ENCODE measurements around the gene GHR.

GHR gene

GRCh38 chr5:42555797-42556196, 132.6 kb downstream of the GHR start:
- no peak for TF ChIP-seq POLR2A (IDR thresholded peaks at IDR 0.05; ENCODE audit: extremely low read depth, insufficient read length)
- no peak for TF ChIP-seq CTCF (IDR thresholded peaks at IDR 0.05; ENCODE audit: low read depth, low read length)
- TF ChIP-seq MYC (IDR thresholded peaks at IDR 0.05; ENCODE audit: low read depth, low read length): no peak
- no peak for TF ChIP-seq MAX (IDR thresholded peaks at IDR 0.05; ENCODE audit: low read depth, low read length)
- DNase-seq (ENCODE audit: low read depth): no peak

GRCh38 chr5:42557689-42558088, 134.4 kb downstream of the GHR start:
- no peak for DNase-seq (ENCODE audit: low read depth)
- TF ChIP-seq POLR2A (IDR thresholded peaks at IDR 0.05; ENCODE audit: extremely low read depth, insufficient read length) (no peak), MAX (IDR thresholded peaks at IDR 0.05; ENCODE audit: low read depth, low read length) (no peak)
- no peak overlapping the region for H3K4me3 ChIP-seq (ENCODE audit: low read depth, low read length)

More at GRCh38 chr5:42555797-42556196, 132.6 kb downstream of the GHR start:
- H3K4me3 ChIP-seq (ENCODE audit: low read depth, low read length): no peak overlapping the region

- no peak overlapping the region for H3K4me3 ChIP-seq (ENCODE audit: low read depth, low read length)
- DNase-seq (ENCODE audit: low read depth): no peak
- no peak for TF ChIP-seq MAX (IDR thresholded peaks at IDR 0.05; ENCODE audit: low read depth, low read length)
- no peak for TF ChIP-seq CTCF (IDR thresholded peaks at IDR 0.05; ENCODE audit: low read depth, low read length)
- TF ChIP-seq POLR2A (IDR thresholded peaks at IDR 0.05; ENCODE audit: extremely low read depth, insufficient read length): no peak
- no peak for TF ChIP-seq MYC (IDR thresholded peaks at IDR 0.05; ENCODE audit: low read depth, low read length)
These were observed 138.4 kb downstream of the GHR start for GRCh38 chr5:42561656-42562055.

- H3K4me3 ChIP-seq (ENCODE audit: low read depth, low read length): no peak overlapping the region
- no peak for TF ChIP-seq CTCF (IDR thresholded peaks at IDR 0.05; ENCODE audit: low read depth, low read length)
- no peak for TF ChIP-seq MYC (IDR thresholded peaks at IDR 0.05; ENCODE audit: low read depth, low read length)
- no peak for TF ChIP-seq POLR2A (IDR thresholded peaks at IDR 0.05; ENCODE audit: extremely low read depth, insufficient read length)
- no peak for TF ChIP-seq MAX (IDR thresholded peaks at IDR 0.05; ENCODE audit: low read depth, low read length)
- no peak for DNase-seq (ENCODE audit: low read depth)
These were observed 141.6 kb downstream of the GHR start for GRCh38 chr5:42564689-42565356.

- no peak for DNase-seq (ENCODE audit: low read depth)
- no peak overlapping the region for H3K4me3 ChIP-seq (ENCODE audit: low read depth, low read length)
- TF ChIP-seq MAX (IDR thresholded peaks at IDR 0.05; ENCODE audit: low read depth, low read length): no peak
- TF ChIP-seq CTCF (IDR thresholded peaks at IDR 0.05; ENCODE audit: low read depth, low read length): no peak
- no peak for TF ChIP-seq MYC (IDR thresholded peaks at IDR 0.05; ENCODE audit: low read depth, low read length)
- no peak for TF ChIP-seq POLR2A (IDR thresholded peaks at IDR 0.05; ENCODE audit: extremely low read depth, insufficient read length)
These were observed 143.5 kb downstream of the GHR start for GRCh38 chr5:42566652-42567295.

GRCh38 chr5:42569325-42569724, 146.1 kb downstream of the GHR start:
- TF ChIP-seq MYC (IDR thresholded peaks at IDR 0.05; ENCODE audit: low read depth, low read length) (no peak), POLR2A (IDR thresholded peaks at IDR 0.05; ENCODE audit: extremely low read depth, insufficient read length) (no peak), CTCF (IDR thresholded peaks at IDR 0.05; ENCODE audit: low read depth, low read length) (no peak), MAX (IDR thresholded peaks at IDR 0.05; ENCODE audit: low read depth, low read length) (no peak)
- DNase-seq (ENCODE audit: low read depth): no peak
- H3K4me3 ChIP-seq (ENCODE audit: low read depth, low read length): no peak overlapping the region

Data from NB4 (cell line).